ENCODE results near the gene AIRE. TPM values are rescaled to one million over a fixed set of nuclear protein-coding genes. Genes with fewer than 3 reads are reported as not detected.

AIRE gene
- total and polyA plus RNA-seq, 4 donors, result 0.05 TPM; not detected in 3

DNA sequence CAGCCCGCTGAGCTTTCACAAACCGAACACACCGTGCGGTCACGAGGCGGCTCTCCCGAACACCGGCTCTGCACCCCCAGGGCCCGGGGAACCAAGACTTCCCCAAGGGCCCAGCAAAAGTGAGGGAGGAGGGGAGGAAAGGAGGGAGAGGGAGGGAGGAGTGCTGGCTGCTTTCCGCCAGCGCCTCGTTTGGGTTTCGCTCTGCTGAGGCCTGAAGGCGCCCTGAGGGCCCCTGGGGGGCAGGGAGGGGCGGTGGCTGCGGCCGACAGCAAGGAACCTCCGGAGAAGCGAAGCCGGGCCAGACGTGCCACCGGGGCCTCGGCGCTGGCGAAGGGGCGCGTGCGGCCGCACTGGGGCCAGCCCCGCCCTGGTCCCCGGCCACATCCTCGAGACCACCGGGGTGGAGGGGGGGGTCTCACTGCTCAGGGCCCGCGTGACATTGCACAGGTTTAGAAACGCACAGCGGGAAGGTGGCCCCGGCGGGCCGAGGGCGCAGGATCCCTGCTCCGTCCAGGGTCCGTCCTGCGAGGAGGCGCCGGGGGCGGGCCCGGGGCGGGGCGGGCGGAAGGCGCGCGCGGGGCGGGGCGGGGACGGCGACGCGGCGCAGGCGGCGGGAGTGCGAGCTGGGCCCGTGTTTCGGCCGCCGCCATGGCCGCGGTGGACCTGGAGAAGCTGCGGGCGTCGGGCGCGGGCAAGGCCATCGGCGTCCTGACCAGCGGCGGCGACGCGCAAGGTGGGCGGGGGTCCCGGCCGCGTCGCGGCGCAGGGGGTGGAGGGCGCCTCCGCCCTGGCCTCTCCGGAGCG lies 14.0 kb downstream of the AIRE start, which contains the start of gene PFKL:
Gene PFKL, plus strand, starts transcription at position 596 of the 804 bp plus-strand sequence. Its CDS starts 53 bp downstream, at position 649.
- no peak for TF ChIP-seq HNF4A (conservative IDR thresholded peaks at IDR 0.05)
- TF ChIP-seq EGR1 (IDR thresholded peaks at IDR 0.05; ENCODE audit: low read depth in 2 of 2), result no peak
- TF ChIP-seq RAD21 (IDR thresholded peaks at IDR 0.05), result no peak
- no peak for TF ChIP-seq FOXA2 (IDR thresholded peaks at IDR 0.05)
- TF ChIP-seq TAF1 (conservative IDR thresholded peaks at IDR 0.05), result no peak
- TF ChIP-seq SP1 (IDR thresholded peaks at IDR 0.05), result no peak
- TF ChIP-seq JUND (IDR thresholded peaks at IDR 0.05), result no peak
- no peak for TF ChIP-seq GABPA (IDR thresholded peaks at IDR 0.05 in 1 of 2, conservative IDR thresholded peaks at IDR 0.05 in 1 of 2)
- TF ChIP-seq YY1 (IDR thresholded peaks at IDR 0.05), result no peak
- TF ChIP-seq, protein P1, sequence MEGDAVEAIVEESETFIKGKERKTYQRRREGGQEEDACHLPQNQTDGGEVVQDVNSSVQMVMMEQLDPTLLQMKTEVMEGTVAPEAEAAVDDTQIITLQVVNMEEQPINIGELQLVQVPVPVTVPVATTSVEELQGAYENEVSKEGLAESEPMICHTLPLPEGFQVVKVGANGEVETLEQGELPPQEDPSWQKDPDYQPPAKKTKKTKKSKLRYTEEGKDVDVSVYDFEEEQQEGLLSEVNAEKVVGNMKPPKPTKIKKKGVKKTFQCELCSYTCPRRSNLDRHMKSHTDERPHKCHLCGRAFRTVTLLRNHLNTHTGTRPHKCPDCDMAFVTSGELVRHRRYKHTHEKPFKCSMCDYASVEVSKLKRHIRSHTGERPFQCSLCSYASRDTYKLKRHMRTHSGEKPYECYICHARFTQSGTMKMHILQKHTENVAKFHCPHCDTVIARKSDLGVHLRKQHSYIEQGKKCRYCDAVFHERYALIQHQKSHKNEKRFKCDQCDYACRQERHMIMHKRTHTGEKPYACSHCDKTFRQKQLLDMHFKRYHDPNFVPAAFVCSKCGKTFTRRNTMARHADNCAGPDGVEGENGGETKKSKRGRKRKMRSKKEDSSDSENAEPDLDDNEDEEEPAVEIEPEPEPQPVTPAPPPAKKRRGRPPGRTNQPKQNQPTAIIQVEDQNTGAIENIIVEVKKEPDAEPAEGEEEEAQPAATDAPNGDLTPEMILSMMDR (IDR thresholded peaks at IDR 0.05; ENCODE audit: low read depth, low read length, missing input control), result no peak
- TF ChIP-seq, protein P2, sequence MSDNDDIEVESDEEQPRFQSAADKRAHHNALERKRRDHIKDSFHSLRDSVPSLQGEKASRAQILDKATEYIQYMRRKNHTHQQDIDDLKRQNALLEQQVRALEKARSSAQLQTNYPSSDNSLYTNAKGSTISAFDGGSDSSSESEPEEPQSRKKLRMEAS (IDR thresholded peaks at IDR 0.05), result no peak
- TF ChIP-seq NR2F2 (IDR thresholded peaks at IDR 0.05), result no peak
- TF ChIP-seq RXRA (IDR thresholded peaks at IDR 0.05), result no peak
- no peak for TF ChIP-seq FOXA1 (IDR thresholded peaks at IDR 0.05)
- TF ChIP-seq, protein P3, sequence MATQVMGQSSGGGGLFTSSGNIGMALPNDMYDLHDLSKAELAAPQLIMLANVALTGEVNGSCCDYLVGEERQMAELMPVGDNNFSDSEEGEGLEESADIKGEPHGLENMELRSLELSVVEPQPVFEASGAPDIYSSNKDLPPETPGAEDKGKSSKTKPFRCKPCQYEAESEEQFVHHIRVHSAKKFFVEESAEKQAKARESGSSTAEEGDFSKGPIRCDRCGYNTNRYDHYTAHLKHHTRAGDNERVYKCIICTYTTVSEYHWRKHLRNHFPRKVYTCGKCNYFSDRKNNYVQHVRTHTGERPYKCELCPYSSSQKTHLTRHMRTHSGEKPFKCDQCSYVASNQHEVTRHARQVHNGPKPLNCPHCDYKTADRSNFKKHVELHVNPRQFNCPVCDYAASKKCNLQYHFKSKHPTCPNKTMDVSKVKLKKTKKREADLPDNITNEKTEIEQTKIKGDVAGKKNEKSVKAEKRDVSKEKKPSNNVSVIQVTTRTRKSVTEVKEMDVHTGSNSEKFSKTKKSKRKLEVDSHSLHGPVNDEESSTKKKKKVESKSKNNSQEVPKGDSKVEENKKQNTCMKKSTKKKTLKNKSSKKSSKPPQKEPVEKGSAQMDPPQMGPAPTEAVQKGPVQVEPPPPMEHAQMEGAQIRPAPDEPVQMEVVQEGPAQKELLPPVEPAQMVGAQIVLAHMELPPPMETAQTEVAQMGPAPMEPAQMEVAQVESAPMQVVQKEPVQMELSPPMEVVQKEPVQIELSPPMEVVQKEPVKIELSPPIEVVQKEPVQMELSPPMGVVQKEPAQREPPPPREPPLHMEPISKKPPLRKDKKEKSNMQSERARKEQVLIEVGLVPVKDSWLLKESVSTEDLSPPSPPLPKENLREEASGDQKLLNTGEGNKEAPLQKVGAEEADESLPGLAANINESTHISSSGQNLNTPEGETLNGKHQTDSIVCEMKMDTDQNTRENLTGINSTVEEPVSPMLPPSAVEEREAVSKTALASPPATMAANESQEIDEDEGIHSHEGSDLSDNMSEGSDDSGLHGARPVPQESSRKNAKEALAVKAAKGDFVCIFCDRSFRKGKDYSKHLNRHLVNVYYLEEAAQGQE (IDR thresholded peaks at IDR 0.05), result no peak
- TF ChIP-seq HNF4G (IDR thresholded peaks at IDR 0.05), result no peak
- TF ChIP-seq, protein P4, sequence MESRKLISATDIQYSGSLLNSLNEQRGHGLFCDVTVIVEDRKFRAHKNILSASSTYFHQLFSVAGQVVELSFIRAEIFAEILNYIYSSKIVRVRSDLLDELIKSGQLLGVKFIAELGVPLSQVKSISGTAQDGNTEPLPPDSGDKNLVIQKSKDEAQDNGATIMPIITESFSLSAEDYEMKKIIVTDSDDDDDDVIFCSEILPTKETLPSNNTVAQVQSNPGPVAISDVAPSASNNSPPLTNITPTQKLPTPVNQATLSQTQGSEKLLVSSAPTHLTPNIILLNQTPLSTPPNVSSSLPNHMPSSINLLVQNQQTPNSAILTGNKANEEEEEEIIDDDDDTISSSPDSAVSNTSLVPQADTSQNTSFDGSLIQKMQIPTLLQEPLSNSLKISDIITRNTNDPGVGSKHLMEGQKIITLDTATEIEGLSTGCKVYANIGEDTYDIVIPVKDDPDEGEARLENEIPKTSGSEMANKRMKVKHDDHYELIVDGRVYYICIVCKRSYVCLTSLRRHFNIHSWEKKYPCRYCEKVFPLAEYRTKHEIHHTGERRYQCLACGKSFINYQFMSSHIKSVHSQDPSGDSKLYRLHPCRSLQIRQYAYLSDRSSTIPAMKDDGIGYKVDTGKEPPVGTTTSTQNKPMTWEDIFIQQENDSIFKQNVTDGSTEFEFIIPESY (IDR thresholded peaks at IDR 0.05), result no peak
- H3K36me3 ChIP-seq (ENCODE audit: control insufficient read depth in 4 of 4, insufficient read depth in 3 of 4, low read depth in 1 of 4, low read length in 3 of 4), result no peaks in the 10 kb centered on the region
- no peaks in the 10 kb centered on the region for H3K9me3 ChIP-seq (ENCODE audit: control insufficient read depth in 4 of 4, low read length in 3 of 4)
- H3K9ac ChIP-seq (ENCODE audit: low read depth in 1 of 2, low read length in 2 of 2), result peak within 1 kb of the TSS; percentile 32 to 72
- peaks cover 14 to 55% (median 49%) of the 10 kb centered on the region in 4 donors for H3K4me1 ChIP-seq (ENCODE audit: control insufficient read depth in 4 of 4, insufficient read depth in 4 of 4, low read length in 3 of 4)
- no peaks in the 10 kb centered on the region for H3K27me3 ChIP-seq (ENCODE audit: control insufficient read depth in 4 of 4, insufficient read depth in 4 of 4, low read length in 3 of 4)
- DNase-seq (ENCODE audit: low spot score), result peak; percentile 82
- peak within 1 kb of the TSS; percentile 59 to 89 (median 71) for H3K4me3 ChIP-seq (ENCODE audit: low read depth in 1 of 3, low read length in 3 of 3)
- WGBS, result under 1% methylated on average over 94 of the region's 94 CpGs
- peak within 1 kb of the TSS; percentile 83 to 93 for H3K27ac ChIP-seq (ENCODE audit: low read depth in 1 of 2, low read length in 2 of 2)
